Activated CD4-positive, alpha-beta memory T cell treated with anti-CD3 and anti-CD28 coated beads, Interleukin-2, amount 10 ng/mL, durations not matched to agents 7 days and 5 days (primary cell): ENCODE measurements around the gene TIAM2. TPM values are rescaled to one million over a fixed set of nuclear protein-coding genes. Genes with fewer than 3 reads are reported as not detected.
A peak's percentile ranks its signal among the peaks of the same experiment; 100 is the strongest.

Experiments
- CTCF ChIA-PET: fragments of 350-600 bp; sonication (Branson Sonifier 250); formaldehyde crosslinking; loops from one replicate; lab custom pipeline; 2021; ENCODE audit warnings: antibody characterized with exemption, inconsistent platforms; lab: Charles Lee
- POLR2A ChIA-PET: fragments of 350-600 bp; sonication (Branson Sonifier 250); formaldehyde crosslinking; loops from one replicate; lab custom pipeline; 2021; ENCODE audit warnings: antibody characterized with exemption; lab: Charles Lee
- DNase-seq: peaks from one replicate; pipeline ENCODE4 v3.0.0-alpha.2; 2020
- H3K27ac Mint-ChIP-seq: one replicate; pipeline ENCODE4 v1.8.0; 2021; ENCODE audit warnings: mild to moderate bottlenecking, mixed read lengths
- H3K27me3 Mint-ChIP-seq: one replicate; pipeline ENCODE4 v1.8.0; 2021; ENCODE audit warnings: mixed read lengths
- H3K36me3 Mint-ChIP-seq: one replicate; pipeline ENCODE4 v1.8.0; 2021; ENCODE audit warnings: low read depth, mixed read lengths
- H3K4me1 Mint-ChIP-seq: one replicate; pipeline ENCODE4 v1.8.0; 2021; ENCODE audit warnings: mixed read lengths
- H3K4me3 Mint-ChIP-seq: one replicate; pipeline ENCODE4 v1.8.0; 2021; ENCODE audit warnings: mild to moderate bottlenecking, mixed read lengths
- H3K9me3 Mint-ChIP-seq: one replicate; pipeline ENCODE4 v1.8.0; 2021; ENCODE audit warnings: mixed read lengths
- total RNA-seq, 2 experiments: library from RNA; stranded (reverse); gene quantifications; one replicate each; pipeline ENCODE4 v1.2.3, GENCODE V29; 2021

The TIAM2 gene
- total RNA-seq, 2 experiments from 2014 or later, result 6.1 to 8.3 TPM

DNA sequence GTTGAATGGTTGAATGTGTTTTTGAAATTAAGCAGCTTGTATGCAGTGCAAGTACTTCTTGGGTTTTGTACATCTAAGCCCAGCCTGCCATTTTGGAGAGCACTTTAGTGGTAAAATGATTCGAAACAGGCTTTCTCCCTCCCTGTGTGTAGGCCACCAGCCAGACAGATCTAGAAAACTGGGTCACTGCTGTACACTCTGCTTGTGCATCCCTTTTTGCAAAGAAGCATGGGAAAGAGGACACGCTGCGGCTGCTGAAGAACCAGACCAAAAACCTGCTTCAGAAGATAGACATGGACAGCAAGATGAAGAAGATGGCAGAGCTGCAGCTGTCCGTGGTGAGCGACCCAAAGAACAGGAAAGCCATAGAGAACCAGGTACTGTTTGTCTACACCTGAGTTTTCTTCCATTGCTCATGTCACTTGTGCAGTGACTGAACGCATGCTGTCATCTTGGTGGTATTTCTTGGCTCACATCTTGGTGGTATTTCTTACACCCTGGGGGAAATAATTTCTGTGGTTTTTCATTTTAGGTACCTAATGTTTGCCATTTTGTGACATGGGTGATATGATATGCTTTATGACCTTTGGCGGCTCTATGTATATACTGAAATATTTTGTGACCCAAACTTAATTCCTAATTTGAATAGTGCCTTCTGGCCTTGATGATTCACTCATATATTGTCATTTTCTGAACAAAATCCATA, 153.0 kb downstream of the TIAM2 start:
- Mint-ChIP-seq H3K4me3 (no peak overlapping the region), H3K4me1 (peaks cover 47% of the 10 kb centered on the region), H3K27me3 (no peaks in the 10 kb centered on the region), H3K36me3 (peaks cover 30% of the 10 kb centered on the region), H3K9me3 (no peaks in the 10 kb centered on the region), H3K27ac (no peak overlapping the region)
- no peak for DNase-seq
- ChIA-PET CTCF (interaction anchor here (1.2 kb wide), 1 partner anchor 24 kb away, joined by 3 read pairs; no protein-coding TSS in a partner anchor), POLR2A (no interaction called here)

DNA sequence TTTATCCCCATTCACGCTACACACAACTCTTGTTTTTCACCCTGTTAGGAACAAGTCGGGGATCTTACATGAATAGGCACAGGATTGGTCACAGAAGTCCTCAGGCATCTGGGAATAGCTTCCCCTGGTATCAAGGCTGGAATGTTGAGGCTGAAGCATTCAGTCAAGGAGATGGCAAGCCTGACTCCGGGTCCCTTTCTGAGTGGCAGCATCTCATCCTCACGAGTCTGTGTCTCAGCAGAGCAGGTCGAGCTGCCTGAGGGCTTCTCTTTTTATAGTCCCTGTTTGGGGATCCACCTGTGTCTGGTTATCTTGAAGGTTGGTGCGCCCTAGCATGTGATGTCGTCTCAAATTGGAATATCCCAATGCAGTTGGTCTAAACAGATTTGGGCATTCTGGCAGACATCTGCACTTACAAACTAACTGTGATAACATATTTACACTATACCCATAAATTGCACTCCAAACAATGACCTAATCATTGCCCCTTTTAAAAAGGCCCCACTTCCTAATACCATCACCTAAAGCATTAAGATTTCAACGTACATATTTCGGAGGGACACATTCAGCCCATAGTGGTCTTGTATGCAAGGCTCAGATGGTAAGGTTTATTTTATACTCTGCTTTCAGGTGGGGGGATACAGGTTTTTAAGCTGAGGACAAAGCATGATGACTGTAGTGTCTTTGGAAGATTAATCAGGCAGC, 156.0 kb downstream of the TIAM2 start:
- peaks cover 15% of the 10 kb centered on the region for H3K36me3 Mint-ChIP-seq
- H3K4me3 Mint-ChIP-seq, result no peak overlapping the region
- no peak overlapping the region for H3K27ac Mint-ChIP-seq
- H3K4me1 Mint-ChIP-seq, result peaks cover 60% of the 10 kb centered on the region
- POLR2A ChIA-PET, result no interaction called here
- H3K27me3 Mint-ChIP-seq, result no peaks in the 10 kb centered on the region
- CTCF ChIA-PET, result interaction anchor here (1.7 kb wide), 1 partner anchor 20 kb away, joined by 3 read pairs; no protein-coding TSS in a partner anchor
- H3K9me3 Mint-ChIP-seq, result no peaks in the 10 kb centered on the region
- no peak for DNase-seq

DNA sequence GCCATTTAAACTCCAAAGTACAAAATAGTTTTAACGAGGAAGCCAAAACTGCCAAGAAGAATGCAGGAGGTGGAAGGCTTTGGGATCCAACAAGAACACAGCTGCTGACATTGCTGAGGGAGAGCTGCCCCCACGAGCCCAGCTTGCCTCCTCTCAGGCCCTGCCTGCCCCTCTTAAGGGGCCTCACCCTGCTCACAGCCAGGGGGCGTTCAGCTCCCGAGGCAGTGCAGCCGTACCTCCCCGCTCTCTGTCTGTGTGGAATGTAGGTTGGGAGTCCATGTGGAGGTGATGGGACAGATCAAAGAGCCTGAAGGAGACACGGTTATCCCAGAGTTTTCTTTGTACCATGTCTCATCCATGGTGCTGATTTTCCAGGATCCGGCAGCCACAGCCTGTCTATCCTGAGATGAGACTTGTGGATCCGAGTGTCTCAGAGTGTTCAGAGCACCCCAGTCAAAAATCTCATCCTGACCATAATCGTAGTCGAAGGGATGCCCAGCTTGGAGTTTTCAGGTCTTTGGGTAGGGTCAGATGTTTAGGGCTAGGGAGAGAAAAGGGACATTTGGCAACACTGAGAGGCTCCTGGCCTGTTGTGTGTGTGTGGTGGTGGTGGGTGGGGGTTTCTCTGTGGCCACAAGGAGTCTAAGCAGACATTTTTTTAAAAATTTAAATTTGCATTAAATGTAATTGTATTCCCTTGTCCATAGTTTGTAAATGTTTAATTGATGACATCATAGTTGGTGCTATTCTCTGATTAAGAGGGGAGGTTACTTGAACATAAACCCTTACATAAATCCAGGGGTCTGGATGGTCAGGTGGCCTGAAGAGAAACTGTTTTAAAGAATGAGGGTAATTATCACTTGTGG, 157.3 kb downstream of the TIAM2 start:
- CTCF ChIA-PET, result interaction anchor here (0.8 to 3.2 kb wide), 4 partner anchors 10 to 162 kb away, joined by 3 to 37 read pairs (median 5); partner anchors contain the start of gene TFB1M
- Mint-ChIP-seq H3K27ac (peak overlapping the region; percentile 91), H3K4me3 (no peak overlapping the region)

DNA sequence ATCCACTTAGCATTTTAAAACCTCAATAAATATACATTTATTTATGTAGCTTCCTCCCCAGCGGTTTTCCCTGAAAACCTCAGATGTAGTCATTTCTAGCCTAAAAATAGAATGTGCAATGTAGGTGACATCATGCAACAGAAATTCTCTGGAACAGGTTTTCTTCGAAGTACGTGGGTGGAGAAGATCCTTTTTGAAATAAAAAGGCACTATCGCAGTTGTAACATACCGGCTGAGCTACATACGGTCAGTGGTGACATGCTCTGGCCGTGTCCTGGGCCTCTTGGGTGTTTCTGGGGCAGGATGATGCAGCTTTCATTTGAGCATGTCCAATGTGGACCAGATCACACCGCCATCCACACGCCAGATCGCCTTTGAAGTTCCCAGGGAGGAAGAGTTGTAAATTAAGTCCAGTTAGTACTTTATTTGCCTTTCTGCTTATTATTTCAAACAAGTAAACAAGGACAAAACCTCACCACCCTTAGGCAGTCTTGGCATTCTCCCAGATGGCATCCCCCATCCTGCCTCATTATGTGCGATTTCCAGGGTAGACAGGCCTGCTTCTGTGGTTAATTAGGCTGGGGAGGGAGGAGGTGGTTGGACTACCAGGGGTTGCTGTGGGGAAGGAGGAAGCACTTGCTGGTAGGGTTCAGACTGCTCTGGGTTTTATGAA, 159.2 kb downstream of the TIAM2 start:
- H3K27me3 Mint-ChIP-seq, result no peaks in the 10 kb centered on the region
- H3K27ac Mint-ChIP-seq, result peak overlapping the region; percentile 91
- peaks cover 14% of the 10 kb centered on the region for H3K36me3 Mint-ChIP-seq
- CTCF ChIA-PET, result interaction anchor here (0.7 to 3.2 kb wide), 8 partner anchors 17 to 1598 kb away, joined by 3 to 37 read pairs (median 3); partner anchors contain the start of gene TFB1M
- peak; percentile 54 for DNase-seq
- no peaks in the 10 kb centered on the region for H3K9me3 Mint-ChIP-seq
- POLR2A ChIA-PET, result interaction anchor here (0.7 to 2.1 kb wide), 17 partner anchors 9 to 905 kb away, joined by 3 to 108 read pairs (median 7); partner anchors contain the start of gene TFB1M
- peaks cover 82% of the 10 kb centered on the region for H3K4me1 Mint-ChIP-seq
- peak overlapping the region; percentile 62 for H3K4me3 Mint-ChIP-seq

More for the DNA sequence above, 157.3 kb downstream of the TIAM2 start:
- no peak for DNase-seq
- H3K27me3 Mint-ChIP-seq, result no peaks in the 10 kb centered on the region
- H3K4me1 Mint-ChIP-seq, result peaks cover 71% of the 10 kb centered on the region
- no peaks in the 10 kb centered on the region for H3K9me3 Mint-ChIP-seq
- H3K36me3 Mint-ChIP-seq, result peaks cover 15% of the 10 kb centered on the region
- POLR2A ChIA-PET, result interaction anchor here (1.3 to 2.1 kb wide), 4 partner anchors 10 to 102 kb away, joined by 3 to 108 read pairs (median 8); no protein-coding TSS in a partner anchor

DNA sequence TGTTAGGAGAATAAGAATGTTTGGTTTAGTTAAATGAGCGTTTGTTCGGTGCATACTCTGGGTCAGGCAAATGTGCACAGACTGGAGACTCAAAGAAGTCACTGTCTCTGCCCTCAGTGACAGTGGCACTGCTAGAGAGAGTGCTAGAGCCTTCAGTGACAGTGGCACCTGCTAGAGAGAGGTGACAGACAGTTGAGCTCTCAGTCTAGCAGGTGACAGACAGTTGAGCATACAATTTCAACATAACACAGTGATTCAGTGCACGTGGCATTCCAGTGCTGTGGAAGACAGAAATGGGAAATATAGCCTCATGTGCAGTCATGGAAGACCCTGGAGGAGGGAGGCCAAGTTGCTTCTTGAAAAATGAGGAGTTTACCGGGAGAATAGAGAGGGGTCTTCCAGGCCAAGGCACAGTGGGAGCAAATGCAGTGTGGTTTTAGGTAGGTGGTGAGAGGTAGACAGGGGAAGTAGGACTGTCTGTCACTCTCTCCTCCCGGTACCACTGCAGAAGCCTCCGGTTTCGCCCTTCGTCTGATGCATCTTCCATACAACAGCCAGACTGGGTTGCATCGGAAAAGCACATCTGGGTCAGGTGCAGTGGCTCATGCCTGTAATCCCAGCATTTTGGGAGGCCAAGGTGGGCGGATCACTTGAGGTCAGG, 160.8 kb downstream of the TIAM2 start:
- no peak overlapping the region for H3K4me3 Mint-ChIP-seq
- H3K27ac Mint-ChIP-seq, result peak overlapping the region; percentile 91
- ChIA-PET POLR2A (interaction anchor here (2.0 kb wide), 1 partner anchor 15 kb away, joined by 11 read pairs; no protein-coding TSS in a partner anchor), CTCF (interaction anchor here (3.2 kb wide), 1 partner anchor 16 kb away, joined by 37 read pairs; no protein-coding TSS in a partner anchor)
- H3K9me3 Mint-ChIP-seq, result peaks cover 12% of the 10 kb centered on the region
- peaks cover 17% of the 10 kb centered on the region for H3K36me3 Mint-ChIP-seq
- H3K4me1 Mint-ChIP-seq, result peaks cover 88% of the 10 kb centered on the region
- no peak for DNase-seq
- no peaks in the 10 kb centered on the region for H3K27me3 Mint-ChIP-seq

DNA sequence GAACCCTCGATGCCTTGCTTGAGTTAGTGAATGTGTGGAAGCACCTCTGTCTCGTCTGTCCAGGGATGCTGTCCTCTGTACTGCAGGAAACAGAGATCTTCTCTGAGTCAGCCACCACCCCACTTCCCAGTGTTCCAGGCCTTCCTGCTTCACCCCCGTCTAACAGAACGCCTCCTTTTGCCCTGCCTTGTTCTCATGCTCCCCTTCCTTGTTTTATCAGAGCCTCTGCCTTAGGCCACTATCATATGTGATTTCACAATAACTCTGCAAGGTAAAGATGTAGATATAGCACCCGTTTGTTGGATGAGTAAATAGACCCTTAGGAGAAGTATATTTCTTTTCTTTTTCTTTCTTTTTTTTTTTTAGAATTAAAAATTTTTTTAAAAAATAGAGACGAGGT, 162.0 kb downstream of the TIAM2 start:
- ChIA-PET CTCF (no interaction called here), POLR2A (interaction anchor here (2.8 kb wide), 1 partner anchor 14 kb away, joined by 18 read pairs; no protein-coding TSS in a partner anchor)
- Mint-ChIP-seq H3K36me3 (peaks cover 20% of the 10 kb centered on the region), H3K4me1 (peaks cover 86% of the 10 kb centered on the region), H3K27me3 (no peaks in the 10 kb centered on the region), H3K27ac (peak overlapping the region; percentile 32), H3K4me3 (no peak overlapping the region), H3K9me3 (peaks cover 16% of the 10 kb centered on the region)
- no peak for DNase-seq

DNA sequence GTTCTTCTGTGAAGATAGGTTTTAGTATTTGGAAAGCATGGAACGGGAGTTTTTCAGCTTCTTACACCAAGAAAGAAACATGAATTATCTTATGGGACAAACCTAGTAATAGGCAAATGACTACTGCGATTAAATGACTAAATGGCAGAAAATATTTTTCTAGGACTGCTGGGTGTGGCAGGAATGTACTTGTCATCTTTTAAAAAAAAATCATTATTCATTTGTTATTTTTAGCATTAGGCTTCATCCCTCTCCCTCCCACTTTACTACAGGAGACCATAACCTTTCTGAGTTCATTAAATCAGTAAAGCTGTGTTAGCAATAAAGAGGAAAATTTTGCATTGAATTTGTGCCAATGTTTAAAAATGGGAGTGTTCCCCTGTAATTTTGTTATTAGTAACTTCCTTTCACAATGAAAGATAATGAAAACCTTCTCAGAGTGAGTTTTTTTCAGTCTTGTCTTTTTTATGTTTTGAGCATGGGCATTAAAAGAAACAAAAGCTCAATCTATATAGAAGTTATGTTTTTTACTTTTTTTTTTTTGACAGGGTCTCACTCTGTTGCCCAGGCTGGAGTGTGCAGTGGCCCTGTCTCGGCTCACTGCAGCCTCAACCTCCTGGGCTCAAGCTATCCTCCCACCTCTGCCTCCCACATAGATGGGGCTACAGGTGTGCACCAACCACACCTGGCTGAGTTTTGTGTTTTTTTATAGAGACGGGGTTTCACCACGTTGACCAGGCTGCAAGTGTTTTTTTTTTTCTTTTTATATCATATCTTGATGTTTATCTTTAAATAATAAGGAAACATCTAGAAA, 163.1 kb downstream of the TIAM2 start:
- no peak overlapping the region for H3K27ac Mint-ChIP-seq
- peaks cover 26% of the 10 kb centered on the region for H3K36me3 Mint-ChIP-seq
- H3K4me3 Mint-ChIP-seq, result no peak overlapping the region

DNA sequence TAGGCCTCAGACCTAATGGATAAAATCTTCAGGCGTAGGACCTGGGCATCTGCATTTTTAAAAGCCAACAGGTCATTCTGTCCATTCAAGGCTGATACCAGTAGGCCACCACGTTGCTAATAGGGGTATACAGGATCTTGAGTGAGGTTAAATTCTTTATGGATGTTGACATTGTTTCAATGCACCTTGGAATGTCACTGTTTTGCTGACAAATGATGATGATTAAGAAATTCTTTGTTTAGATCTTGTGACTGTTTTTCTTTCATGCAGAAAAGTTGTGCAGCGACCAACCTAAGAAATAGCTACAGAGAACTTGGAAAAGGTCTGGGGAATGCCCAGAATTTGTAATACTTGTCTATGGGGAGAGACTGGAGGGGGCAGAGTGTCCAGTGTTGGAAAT, 167.6 kb downstream of the TIAM2 start:
- Mint-ChIP-seq H3K27me3 (no peaks in the 10 kb centered on the region), H3K4me1 (peaks cover 60% of the 10 kb centered on the region), H3K27ac (no peak overlapping the region), H3K4me3 (no peak overlapping the region), H3K36me3 (peaks cover 30% of the 10 kb centered on the region), H3K9me3 (peaks cover 18% of the 10 kb centered on the region)
- ChIA-PET CTCF (no interaction called here), POLR2A (interaction anchor here (1.9 kb wide), 1 partner anchor 8 kb away, joined by 13 read pairs; no protein-coding TSS in a partner anchor)
- no peak for DNase-seq

More for the DNA sequence above, 163.1 kb downstream of the TIAM2 start:
- ChIA-PET POLR2A (interaction anchor here (2.8 kb wide), 1 partner anchor 13 kb away, joined by 18 read pairs; no protein-coding TSS in a partner anchor), CTCF (interaction anchor here (3.1 kb wide), 1 partner anchor 13 kb away, joined by 15 read pairs; no protein-coding TSS in a partner anchor)
- Mint-ChIP-seq H3K4me1 (peaks cover 85% of the 10 kb centered on the region), H3K27me3 (no peaks in the 10 kb centered on the region), H3K9me3 (peaks cover 18% of the 10 kb centered on the region)
- DNase-seq, result no peak

DNA sequence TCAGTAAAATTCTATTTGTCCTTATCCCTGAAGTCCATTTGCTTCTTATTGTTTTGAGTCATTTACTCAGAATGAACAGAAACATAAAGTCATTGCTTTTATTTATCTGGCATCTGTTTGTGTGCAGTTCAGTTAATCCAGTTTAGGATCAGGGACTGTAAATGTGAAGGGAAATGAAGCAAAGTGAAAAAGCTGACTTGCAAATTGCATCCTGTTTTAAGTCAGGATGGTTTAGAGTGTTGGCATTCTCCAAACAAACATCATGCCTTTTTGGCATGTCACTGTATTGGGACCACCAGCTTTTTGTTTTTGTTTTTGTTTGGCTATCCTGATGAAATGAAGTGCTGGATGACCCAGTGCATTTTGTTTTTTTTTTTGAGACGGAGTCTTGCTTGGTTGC, 168.5 kb downstream of the TIAM2 start:
- POLR2A ChIA-PET, result interaction anchor here (1.9 kb wide), 1 partner anchor 9 kb away, joined by 13 read pairs; no protein-coding TSS in a partner anchor
- Mint-ChIP-seq H3K4me1 (peaks cover 51% of the 10 kb centered on the region), H3K4me3 (no peak overlapping the region), H3K27ac (no peak overlapping the region), H3K27me3 (no peaks in the 10 kb centered on the region), H3K36me3 (peaks cover 30% of the 10 kb centered on the region), H3K9me3 (peaks cover 18% of the 10 kb centered on the region)
- CTCF ChIA-PET, result interaction anchor here (0.5 kb wide), 1 partner anchor 1964 kb away, joined by 3 read pairs; no protein-coding TSS in a partner anchor
- DNase-seq, result no peak

DNA sequence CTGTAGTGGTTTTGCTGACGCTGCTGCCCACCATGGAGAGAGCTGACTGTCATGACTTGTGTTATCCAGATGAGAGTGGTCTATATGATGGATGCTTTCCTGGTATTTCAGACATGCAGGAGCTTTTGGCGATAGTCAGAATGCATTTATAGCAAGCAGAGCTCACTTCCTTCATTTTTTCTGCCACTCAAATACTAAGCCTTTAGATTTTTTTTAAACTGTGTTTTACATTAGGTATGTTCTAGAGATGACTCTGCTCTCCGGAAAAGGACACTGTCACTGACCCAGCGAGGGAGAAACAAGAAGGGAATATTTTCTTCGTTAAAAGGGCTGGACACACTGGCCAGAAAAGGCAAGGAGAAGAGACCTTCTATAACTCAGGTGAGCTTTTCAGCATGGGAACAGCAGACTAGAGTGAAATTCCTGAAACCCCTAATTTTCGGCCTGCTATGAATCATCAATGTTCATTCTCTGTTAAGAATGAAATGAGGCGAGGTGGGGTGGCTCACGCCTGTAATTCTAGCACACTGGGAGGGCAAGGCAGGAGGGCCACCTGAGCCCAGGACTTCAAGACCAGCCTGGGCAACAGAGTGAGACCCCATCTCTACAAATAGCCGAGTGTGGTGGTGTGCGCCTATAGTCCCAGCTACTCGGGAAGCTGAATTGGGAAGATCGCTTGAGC, 170.1 kb downstream of the TIAM2 start:
- no peak overlapping the region for H3K4me3 Mint-ChIP-seq
- H3K36me3 Mint-ChIP-seq, result peaks cover 20% of the 10 kb centered on the region
- ChIA-PET CTCF (interaction anchor here (1.3 kb wide), 1 partner anchor 12 kb away, joined by 3 read pairs; no protein-coding TSS in a partner anchor), POLR2A (interaction anchor here (3.0 kb wide), 1 partner anchor 11 kb away, joined by 9 read pairs; no protein-coding TSS in a partner anchor)
- no peak for DNase-seq
- no peaks in the 10 kb centered on the region for H3K27me3 Mint-ChIP-seq
- H3K4me1 Mint-ChIP-seq, result peaks cover 39% of the 10 kb centered on the region
- no peak overlapping the region for H3K27ac Mint-ChIP-seq
- peaks cover 11% of the 10 kb centered on the region for H3K9me3 Mint-ChIP-seq
